ENCODE measurements around the gene VCPKMT.

The VCPKMT gene

DNA sequence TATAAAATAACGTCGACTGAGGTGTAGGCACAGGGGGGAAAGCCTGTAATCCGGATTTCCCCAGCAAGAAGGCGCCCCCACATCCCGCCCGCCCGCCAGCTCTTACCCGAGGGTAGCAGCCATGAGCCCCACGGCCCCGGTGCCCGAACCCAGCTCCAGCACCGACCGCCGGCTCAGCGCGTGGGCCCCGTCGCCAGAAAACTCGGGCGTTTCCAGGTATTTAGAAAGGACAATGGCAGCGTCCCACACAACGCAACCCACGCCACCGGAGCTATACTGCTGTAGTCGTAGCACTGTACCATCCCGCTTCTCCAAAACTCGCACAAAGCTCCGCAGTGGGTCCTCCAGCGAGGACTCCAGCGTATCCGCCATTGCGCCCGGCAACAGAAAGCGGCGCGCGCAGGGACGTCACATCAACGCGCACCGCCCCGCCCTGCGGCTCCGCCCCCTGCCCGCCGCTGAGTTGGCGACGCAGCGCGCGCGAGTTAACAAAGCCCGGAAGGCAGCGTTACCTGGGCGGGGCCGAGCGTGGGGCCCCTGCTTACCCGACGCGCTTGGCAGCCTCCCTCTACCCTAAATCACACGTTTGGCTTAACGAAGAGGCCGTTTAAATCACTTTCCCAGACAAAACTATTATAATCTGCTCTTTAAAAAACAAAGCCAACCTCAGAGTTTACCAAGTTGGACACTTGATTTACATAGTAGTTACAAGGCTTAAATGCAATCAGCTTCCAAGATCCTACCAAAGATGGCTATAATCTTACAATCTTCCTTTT, at the start of gene VCPKMT:
TSS of gene VCPKMT (minus strand) at position 392 of the 776 bp plus-strand sequence. CDS start at position 372, 20 bp downstream.
- peak within 1 kb of the TSS; percentile 81 for H3K4me3 ChIP-seq (ENCODE audit: low read depth, low read length)
- TF ChIP-seq CTCF (IDR thresholded peaks at IDR 0.05; ENCODE audit: borderline replicate concordance, insufficient read depth, low read depth, low read length), result no peak

DNA sequence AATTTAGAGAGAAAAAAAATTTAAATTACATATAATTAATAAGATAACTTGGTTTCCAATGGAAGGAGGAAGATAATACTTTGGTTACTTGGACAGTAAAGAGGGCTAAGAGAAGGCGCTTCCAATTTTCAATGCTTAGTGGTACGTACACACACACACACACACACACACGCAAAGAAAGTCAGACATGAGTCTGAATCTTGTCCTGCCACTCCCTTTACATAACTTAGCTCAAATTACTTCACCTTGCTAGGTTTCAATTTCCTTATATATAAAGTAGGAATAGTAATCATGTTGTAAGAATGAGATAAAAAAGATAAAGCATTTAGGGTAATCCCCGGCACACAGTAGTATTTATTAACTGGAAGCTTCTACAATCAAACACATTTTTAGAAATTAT, 39.7 kb upstream of the VCPKMT start:
- H3K4me3 ChIP-seq (ENCODE audit: low read depth, low read length), result no peak overlapping the region
- no peak for TF ChIP-seq CTCF (IDR thresholded peaks at IDR 0.05; ENCODE audit: borderline replicate concordance, insufficient read depth, low read depth, low read length)

- no peak overlapping the region for H3K4me3 ChIP-seq (ENCODE audit: low read depth, low read length)
- no peak for TF ChIP-seq CTCF (IDR thresholded peaks at IDR 0.05; ENCODE audit: borderline replicate concordance, insufficient read depth, low read depth, low read length)
Observed at GRCh38 chr14:50148799-50149198, 32.4 kb upstream of the VCPKMT start.

DNA sequence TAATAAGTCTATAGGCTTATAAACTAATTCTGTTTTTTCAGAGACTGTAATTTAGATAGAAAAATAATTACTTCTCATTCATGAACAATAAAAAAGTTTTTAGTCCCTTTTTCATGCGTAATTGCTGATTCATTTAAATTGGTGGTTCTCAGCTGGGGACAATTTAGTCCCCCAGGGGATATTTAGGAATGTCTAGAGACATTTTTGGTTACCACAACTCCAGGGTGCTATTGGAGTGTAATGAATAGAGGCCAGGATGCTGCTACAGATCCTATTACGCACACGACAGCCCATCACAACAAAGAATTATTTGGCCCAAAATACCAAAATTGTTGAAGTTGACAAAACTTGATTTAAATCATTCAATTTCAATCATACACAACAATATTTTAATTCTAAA, 22.8 kb upstream of the VCPKMT start:
- TF ChIP-seq CTCF (IDR thresholded peaks at IDR 0.05; ENCODE audit: borderline replicate concordance, insufficient read depth, low read depth, low read length), result no peak
- H3K4me3 ChIP-seq (ENCODE audit: low read depth, low read length), result no peak overlapping the region

DNA sequence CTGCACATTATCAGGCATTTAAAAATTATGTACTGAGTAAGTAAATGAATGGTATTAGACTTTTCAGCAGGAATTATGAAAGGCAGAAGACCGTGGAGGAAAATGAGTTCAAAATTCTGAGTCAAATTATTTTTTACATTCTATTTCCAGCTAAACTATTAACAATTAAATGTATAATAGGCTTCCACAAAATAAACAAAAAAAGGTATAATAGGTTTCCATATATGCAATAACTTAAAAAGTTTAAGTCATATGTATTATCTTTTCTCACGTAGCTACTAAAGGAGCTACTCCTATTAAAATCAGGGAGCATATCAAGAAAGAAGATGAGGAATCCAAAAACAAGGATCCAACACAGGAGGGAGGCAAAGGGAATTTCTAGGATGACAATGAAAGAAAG, 11.4 kb upstream of the VCPKMT start:
- no peak for TF ChIP-seq CTCF (IDR thresholded peaks at IDR 0.05; ENCODE audit: borderline replicate concordance, insufficient read depth, low read depth, low read length)
- H3K4me3 ChIP-seq (ENCODE audit: low read depth, low read length), result no peak overlapping the region

DNA sequence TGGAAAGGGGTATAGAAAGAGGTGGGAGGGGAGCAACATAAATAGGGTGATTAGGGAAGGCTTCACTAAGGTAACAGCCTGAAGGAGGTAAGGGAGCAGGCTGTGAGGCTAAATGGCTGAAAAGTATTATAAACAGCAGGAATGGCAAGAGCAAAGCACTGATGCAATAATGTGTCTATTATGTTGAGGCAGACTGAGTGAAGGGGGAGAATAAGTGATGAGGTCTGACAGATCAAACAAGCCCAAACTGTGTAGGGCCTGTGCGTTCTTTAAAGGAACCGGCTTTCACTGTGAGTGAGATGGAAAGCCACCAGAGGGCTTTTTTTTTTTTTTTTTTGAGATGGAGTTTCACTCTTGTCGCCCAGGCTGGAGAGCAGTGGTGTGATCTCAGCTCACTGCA, 6.7 kb upstream of the VCPKMT start:
- no peak overlapping the region for H3K4me3 ChIP-seq (ENCODE audit: low read depth, low read length)
- TF ChIP-seq CTCF (IDR thresholded peaks at IDR 0.05; ENCODE audit: borderline replicate concordance, insufficient read depth, low read depth, low read length), result no peak

GRCh38 chr14:50122291-50122690, 5.9 kb upstream of the VCPKMT start:
- H3K4me3 ChIP-seq (ENCODE audit: low read depth, low read length), result no peak overlapping the region
- TF ChIP-seq CTCF (IDR thresholded peaks at IDR 0.05; ENCODE audit: borderline replicate concordance, insufficient read depth, low read depth, low read length), result no peak

Measured in GM12875 (cell line).